ENCODE measurements around the gene SLC27A4. TPM values are rescaled to one million over a fixed set of nuclear protein-coding genes. Genes with fewer than 3 reads are reported as not detected.
A peak's percentile ranks its signal among the peaks of the same experiment; 100 is the strongest.

SLC27A4 gene
- total and polyA plus RNA-seq, 2 of the 13 experiments (the other 11 are each of a cell fraction or from before 2014, with no cell fraction given): 10.6 to 18.8 TPM

GRCh38 chr9:128370752-128371629 is 30.7 kb downstream of the SLC27A4 start, which contains the start of gene URM1 (continued):
- no peak for TF ChIP-seq ZBTB34 (CRISPR knock-in tag; IDR thresholded peaks at IDR 0.05)
- no peak for TF ChIP-seq ZNF234 (CRISPR knock-in tag; conservative IDR thresholded peaks at IDR 0.05)
- TF ChIP-seq SNAPC2 (CRISPR knock-in tag; IDR thresholded peaks at IDR 0.05): no peak
- peak; percentile 47; the same call in 1 of the 2 replicates for TF ChIP-seq MYPOP (CRISPR knock-in tag; IDR thresholded peaks at IDR 0.05)
- no peak for TF ChIP-seq HMG20A (CRISPR knock-in tag; IDR thresholded peaks at IDR 0.05; ENCODE audit: borderline replicate concordance)
- TF ChIP-seq ZNF281 (CRISPR knock-in tag; IDR thresholded peaks at IDR 0.05; ENCODE audit: borderline replicate concordance): no peak
- TF ChIP-seq KLF15 (CRISPR knock-in tag; IDR thresholded peaks at IDR 0.05; ENCODE audit: borderline replicate concordance): no peak; the same call in 1 of the 2 replicates
- TF ChIP-seq ZNF598 (CRISPR knock-in tag; IDR thresholded peaks at IDR 0.05; ENCODE audit: borderline replicate concordance): no peak
- TF ChIP-seq AHDC1 (CRISPR knock-in tag; IDR thresholded peaks at IDR 0.05; ENCODE audit: borderline replicate concordance): no peak
- no peak for TF ChIP-seq ZNF740 (CRISPR knock-in tag; IDR thresholded peaks at IDR 0.05)
- no peak for TF ChIP-seq CENPX (CRISPR knock-in tag; IDR thresholded peaks at IDR 0.05)
- TF ChIP-seq ELK4 (CRISPR knock-in tag; IDR thresholded peaks at IDR 0.05; ENCODE audit: borderline replicate concordance): no peak
- TF ChIP-seq ZSCAN30 (CRISPR knock-in tag; IDR thresholded peaks at IDR 0.05): no peak
- TF ChIP-seq CBFB (CRISPR knock-in tag; IDR thresholded peaks at IDR 0.05): 0 out of 2 replicates have a peak, but pooled peaks have one; percentile 19
- TF ChIP-seq MIER3 (CRISPR knock-in tag; IDR thresholded peaks at IDR 0.05; ENCODE audit: borderline replicate concordance): no peak; the same call in 1 of the 2 replicates
